Subcutaneous abdominal adipose tissue (tissue), 5 donors: ENCODE results near the gene NRXN2.

ENCODE experiments used
- H3K27ac ChIP-seq: one replicate; pipeline ENCODE4 v1.7.0; 2013; ENCODE audit warnings: low read depth, mild to moderate bottlenecking, inconsistent platforms, low read length, moderate library complexity
- H3K27me3 ChIP-seq, 5 donors: one replicate each; pipeline ENCODE4 v1.7.0; 2013; ENCODE audit warnings: low read length in 5 of 5, inconsistent platforms in 1 of 5; ENCODE audit not compliant: control insufficient read depth in 5 of 5, insufficient read depth in 4 of 5
- H3K36me3 ChIP-seq, 5 donors: one replicate each; pipeline ENCODE4 v1.7.0; 2013; ENCODE audit warnings: low read length in 5 of 5; ENCODE audit not compliant: control insufficient read depth in 5 of 5, insufficient read depth in 5 of 5
- H3K4me1 ChIP-seq, 5 donors: one replicate each; pipeline ENCODE4 v1.7.0; 2013; ENCODE audit warnings: low read length in 5 of 5, mild to moderate bottlenecking in 3 of 5, moderate library complexity in 1 of 5; ENCODE audit not compliant: control insufficient read depth in 5 of 5, insufficient read depth in 5 of 5
- H3K4me3 ChIP-seq, 5 donors: one replicate each; pipeline ENCODE4 v1.7.0; 2013; ENCODE audit warnings: low read length in 5 of 5, low read depth in 1 of 5
- H3K9ac ChIP-seq, 5 donors: one replicate each; pipeline ENCODE4 v1.7.0; 2013; ENCODE audit warnings: low read length in 5 of 5, mild to moderate bottlenecking in 4 of 5, moderate library complexity in 3 of 5
- H3K9me3 ChIP-seq, 5 donors: one replicate each; pipeline ENCODE4 v1.7.0; 2013; ENCODE audit warnings: low read length in 5 of 5; ENCODE audit not compliant: control insufficient read depth in 5 of 5
- donor health status: healthy.
- donor health status: healthy.
- donor health status: healthy.
- donor health status: healthy.
- donor health status: healthy.

NRXN2 gene

DNA sequence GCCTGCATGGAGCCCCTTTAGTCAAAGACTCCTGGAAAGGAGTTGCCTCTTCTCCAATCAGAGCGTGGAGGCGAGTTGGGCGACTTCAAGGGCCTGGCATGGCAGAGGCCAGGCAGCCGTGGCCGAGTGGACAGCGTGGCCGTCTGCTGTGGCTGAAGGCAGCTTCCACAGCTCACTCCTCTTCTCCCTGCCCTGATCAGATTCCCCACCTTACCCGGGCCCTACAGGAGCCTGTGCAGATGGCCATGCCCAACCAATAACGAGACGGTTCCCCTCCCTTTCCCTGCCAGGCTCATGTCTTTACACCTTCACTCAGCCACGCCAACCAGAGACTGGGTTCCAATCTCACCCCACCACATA is 152.0 kb downstream of the NRXN2 start:
- no peak overlapping the region for H3K27ac ChIP-seq
- H3K9ac ChIP-seq: no peak overlapping the region
- no peaks in the 10 kb centered on the region for H3K36me3 ChIP-seq
- no peak overlapping the region for H3K4me3 ChIP-seq
- no peaks in the 10 kb centered on the region for H3K9me3 ChIP-seq
- no peaks in the 10 kb centered on the region for H3K27me3 ChIP-seq
- H3K4me1 ChIP-seq: peaks cover 2 to 13% (median 13%) of the 10 kb centered on the region in 5 donors

DNA sequence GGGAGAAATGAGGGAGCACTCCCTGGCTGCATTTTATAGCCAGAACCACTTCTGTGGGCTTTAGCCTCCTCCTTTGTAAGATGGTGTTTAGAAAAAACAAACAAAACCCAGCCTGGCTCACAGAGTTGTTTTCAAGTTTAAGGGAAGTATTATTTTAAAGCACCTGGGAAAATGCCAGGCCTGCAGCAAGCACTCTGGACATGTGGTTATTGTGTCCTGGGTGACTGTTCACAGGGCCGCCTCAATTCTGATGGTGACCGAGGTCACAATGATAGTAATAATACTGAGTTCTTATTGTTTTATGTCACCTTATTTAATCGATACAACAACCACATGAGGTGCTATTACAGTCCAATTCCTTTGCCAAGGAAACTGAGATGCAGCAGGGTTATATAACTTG is 152.7 kb downstream of the NRXN2 start:
- H3K36me3 ChIP-seq: no peaks in the 10 kb centered on the region
- H3K9ac ChIP-seq: no peak overlapping the region
- no peak overlapping the region for H3K27ac ChIP-seq
- H3K27me3 ChIP-seq: no peaks in the 10 kb centered on the region
- H3K9me3 ChIP-seq: no peaks in the 10 kb centered on the region
- peaks cover 2 to 15% (median 14%) of the 10 kb centered on the region in 5 donors for H3K4me1 ChIP-seq
- no peak overlapping the region for H3K4me3 ChIP-seq

DNA sequence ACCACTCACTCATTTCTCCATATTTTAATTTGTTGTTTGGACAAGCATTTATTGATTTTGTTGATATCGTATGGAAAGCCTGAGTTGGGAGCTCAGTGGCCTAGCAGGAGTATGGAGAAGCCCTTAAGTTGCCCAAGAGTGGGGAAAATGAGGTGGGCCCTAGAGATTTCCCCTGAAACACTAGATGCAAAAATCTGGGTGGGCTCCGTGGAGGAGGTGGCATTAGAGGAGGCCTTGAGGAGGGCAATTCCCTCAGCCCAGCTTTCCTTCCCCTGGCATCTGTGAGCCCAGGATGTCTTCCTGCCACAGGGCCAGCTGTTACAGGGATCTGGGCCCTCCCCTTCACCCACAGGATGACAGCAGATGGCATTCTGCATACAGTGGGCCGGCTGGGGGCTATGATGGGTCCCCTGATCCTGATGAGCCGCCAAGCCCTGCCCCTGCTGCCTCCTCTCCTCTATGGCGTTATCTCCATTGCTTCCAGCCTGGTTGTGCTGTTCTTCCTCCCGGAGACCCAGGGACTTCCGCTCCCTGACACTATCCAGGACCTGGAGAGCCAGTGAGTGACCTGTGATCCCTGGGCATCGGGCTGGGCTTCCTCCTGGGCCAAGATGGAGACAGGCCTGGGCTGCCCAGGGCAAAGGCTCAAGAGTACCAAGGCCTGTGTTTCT is 153.6 kb downstream of the NRXN2 start:
- no peak overlapping the region for H3K4me3 ChIP-seq
- peaks cover 0 to 7% (median 0%) of the 10 kb centered on the region in 5 donors for H3K27me3 ChIP-seq
- no peaks in the 10 kb centered on the region for H3K36me3 ChIP-seq
- peaks cover 2 to 15% (median 14%) of the 10 kb centered on the region in 5 donors for H3K4me1 ChIP-seq
- no peak overlapping the region for H3K9ac ChIP-seq
- H3K9me3 ChIP-seq: no peaks in the 10 kb centered on the region
- H3K27ac ChIP-seq: no peak overlapping the region

DNA sequence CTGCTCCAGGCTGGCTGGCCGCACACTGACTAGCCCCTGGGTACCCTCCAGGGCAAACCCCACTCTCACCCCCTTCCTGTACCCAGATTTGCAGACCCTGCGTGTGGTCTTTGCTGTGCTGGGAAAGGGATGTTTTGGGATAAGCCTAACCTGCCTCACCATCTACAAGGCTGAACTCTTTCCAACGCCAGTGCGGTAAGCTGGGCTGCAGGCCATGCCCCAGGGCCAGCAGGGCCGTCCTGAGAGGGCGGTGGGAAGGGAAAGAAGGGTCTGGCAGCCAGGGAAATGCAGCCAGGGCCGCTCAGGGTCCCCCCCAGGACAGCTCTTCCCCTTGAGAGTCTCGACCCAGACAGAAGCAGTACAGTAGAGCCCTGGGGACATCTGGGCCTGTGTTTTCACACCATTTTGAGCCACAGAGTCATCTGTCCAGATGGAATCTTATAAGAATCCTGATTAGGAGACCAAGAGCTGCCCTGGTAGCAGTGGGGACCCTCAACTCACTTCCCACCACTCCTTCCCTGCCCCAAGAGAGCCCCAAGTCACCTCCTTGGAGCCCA is 154.3 kb downstream of the NRXN2 start:
- no peak overlapping the region for H3K27ac ChIP-seq
- H3K9me3 ChIP-seq: no peaks in the 10 kb centered on the region

DNA sequence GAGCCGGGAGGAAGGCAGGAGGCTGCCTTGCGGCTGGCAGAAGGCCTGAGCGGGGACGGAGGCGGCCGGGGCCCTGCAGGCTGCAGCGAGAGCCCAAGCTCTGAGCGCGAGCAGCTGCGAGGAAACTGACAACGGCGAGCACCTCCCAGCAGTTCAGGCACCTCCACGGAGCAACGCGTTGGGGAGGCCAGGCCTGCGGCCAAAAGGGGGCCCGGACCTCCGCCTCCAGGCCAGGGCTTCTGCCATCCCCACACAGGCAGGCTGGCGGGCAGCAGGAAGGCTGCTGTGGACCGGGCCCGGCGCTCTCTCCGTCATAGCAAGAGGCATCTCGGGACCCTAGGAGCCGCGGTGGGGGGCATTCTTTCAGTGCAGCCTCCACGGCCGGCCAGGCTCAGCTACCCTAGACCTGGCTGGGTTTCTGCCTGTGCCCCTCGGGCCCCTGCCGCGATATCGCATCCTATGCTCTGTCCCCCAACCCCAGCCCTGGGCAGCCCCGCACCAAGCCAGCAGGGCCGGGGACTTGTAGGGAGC is 154.9 kb downstream of the NRXN2 start:
- Histone ChIP-seq H3K4me3 (no peak overlapping the region), H3K27ac (no peak overlapping the region), H3K9ac (no peak overlapping the region), H3K4me1 (peaks cover 2 to 15% (median 14%) of the 10 kb centered on the region in 5 donors), H3K36me3 (no peaks in the 10 kb centered on the region), H3K9me3 (no peaks in the 10 kb centered on the region), H3K27me3 (peaks cover 0 to 7% (median 0%) of the 10 kb centered on the region in 5 donors)

More for the DNA sequence above, 154.3 kb downstream of the NRXN2 start:
- Histone ChIP-seq H3K4me3 (no peak overlapping the region), H3K36me3 (no peaks in the 10 kb centered on the region), H3K4me1 (peaks cover 2 to 15% (median 14%) of the 10 kb centered on the region in 5 donors), H3K9ac (no peak overlapping the region), H3K27me3 (peaks cover 0 to 7% (median 0%) of the 10 kb centered on the region in 5 donors)

DNA sequence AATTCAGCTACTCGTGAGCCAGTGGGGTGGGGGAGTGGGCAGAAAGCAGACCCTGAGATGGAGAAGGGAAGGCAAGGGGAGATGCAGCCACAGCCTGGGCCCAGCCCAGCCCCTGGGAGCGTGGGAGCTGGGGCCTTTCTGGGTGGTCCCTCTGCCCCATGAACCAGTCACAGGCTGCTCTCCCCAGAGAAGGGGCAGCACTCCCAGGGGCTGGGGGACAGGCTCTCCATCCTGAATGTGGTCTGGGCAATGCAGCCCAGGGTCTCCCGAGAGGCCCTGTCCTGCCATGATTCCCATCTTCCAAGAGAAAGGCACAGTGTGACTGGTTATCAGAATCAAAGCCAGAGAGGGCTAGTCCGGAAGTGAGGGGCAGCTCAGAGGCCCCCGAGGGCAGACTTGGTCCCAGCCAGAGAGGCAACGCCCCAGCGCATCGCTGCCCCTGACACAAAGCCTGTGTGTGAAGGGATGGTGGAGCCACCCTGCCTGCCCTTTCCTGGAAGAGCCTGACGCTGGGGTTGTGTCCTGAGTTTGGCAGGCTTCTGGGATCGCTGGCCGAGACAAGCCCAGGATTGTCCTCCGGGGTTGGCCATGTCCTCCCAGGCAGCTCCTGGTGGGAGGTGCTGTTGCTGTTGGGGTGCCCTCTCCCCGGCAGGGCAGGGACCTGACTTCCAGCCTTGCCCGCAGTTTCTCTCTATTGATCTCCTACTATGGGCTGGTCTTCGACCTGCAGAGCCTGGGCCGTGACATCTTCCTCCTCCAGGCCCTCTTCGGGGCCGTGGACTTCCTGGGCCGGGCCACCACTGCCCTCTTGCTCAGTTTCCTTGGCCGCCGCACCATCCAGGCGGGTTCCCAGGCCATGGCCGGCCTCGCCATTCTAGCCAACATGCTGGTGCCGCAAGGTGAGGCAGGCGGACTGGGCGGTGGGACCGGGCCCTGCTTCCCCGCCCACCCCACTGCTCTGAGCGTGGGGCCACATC is 155.8 kb downstream of the NRXN2 start:
- no peak overlapping the region for H3K27ac ChIP-seq
- H3K27me3 ChIP-seq: peaks cover 0 to 7% (median 0%) of the 10 kb centered on the region in 5 donors
- no peak overlapping the region for H3K4me3 ChIP-seq
- no peak overlapping the region for H3K9ac ChIP-seq
- no peaks in the 10 kb centered on the region for H3K9me3 ChIP-seq
- H3K4me1 ChIP-seq: peaks cover 2 to 15% (median 14%) of the 10 kb centered on the region in 5 donors
- no peaks in the 10 kb centered on the region for H3K36me3 ChIP-seq

DNA sequence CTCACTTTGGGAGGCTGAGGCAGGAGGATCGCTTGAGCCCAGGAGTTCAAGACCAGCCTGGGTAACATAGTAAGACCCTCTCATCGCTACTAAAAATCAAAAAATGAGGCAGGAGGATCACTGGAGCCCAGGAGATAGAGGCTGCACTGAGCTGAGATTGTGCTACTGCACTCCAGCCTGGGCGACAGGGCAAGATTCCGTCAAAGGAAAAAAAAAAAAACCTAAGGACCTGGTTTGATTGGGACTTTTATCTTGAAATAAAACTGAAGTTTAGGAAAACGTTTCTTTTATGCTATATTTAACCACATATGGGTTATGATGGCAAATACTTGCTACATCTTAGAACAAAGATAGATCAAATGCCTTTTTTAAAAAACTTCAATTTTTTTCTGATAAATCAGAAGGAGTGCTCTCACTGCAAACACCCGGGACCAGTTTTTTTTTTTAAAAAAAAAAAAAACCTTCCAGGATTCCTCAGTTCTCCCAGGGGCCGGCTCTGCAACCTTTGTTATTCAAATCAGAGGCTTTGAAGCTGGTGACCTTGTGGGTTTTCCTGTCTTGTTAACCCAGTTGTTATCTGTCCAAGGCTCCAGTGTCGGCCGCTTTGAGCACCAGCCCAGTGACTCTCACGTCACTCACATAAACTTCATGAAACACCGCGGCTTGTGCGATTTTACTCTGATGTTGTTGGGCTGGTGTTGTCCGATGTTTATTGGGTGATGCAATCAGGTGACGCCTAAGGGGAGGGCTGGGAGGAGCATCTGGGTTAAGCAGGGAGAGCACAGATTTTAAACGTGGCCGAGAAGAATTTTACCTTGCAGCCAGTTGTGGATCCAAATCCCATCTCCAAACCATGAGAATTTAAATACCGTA is 156.7 kb downstream of the NRXN2 start:
- H3K4me3 ChIP-seq: no peak overlapping the region
- H3K9me3 ChIP-seq: no peaks in the 10 kb centered on the region
- H3K9ac ChIP-seq: no peak overlapping the region
- H3K27ac ChIP-seq: no peak overlapping the region
- H3K4me1 ChIP-seq: peaks cover 2 to 15% (median 14%) of the 10 kb centered on the region in 5 donors
- peaks cover 0 to 7% (median 0%) of the 10 kb centered on the region in 5 donors for H3K27me3 ChIP-seq
- no peaks in the 10 kb centered on the region for H3K36me3 ChIP-seq

DNA sequence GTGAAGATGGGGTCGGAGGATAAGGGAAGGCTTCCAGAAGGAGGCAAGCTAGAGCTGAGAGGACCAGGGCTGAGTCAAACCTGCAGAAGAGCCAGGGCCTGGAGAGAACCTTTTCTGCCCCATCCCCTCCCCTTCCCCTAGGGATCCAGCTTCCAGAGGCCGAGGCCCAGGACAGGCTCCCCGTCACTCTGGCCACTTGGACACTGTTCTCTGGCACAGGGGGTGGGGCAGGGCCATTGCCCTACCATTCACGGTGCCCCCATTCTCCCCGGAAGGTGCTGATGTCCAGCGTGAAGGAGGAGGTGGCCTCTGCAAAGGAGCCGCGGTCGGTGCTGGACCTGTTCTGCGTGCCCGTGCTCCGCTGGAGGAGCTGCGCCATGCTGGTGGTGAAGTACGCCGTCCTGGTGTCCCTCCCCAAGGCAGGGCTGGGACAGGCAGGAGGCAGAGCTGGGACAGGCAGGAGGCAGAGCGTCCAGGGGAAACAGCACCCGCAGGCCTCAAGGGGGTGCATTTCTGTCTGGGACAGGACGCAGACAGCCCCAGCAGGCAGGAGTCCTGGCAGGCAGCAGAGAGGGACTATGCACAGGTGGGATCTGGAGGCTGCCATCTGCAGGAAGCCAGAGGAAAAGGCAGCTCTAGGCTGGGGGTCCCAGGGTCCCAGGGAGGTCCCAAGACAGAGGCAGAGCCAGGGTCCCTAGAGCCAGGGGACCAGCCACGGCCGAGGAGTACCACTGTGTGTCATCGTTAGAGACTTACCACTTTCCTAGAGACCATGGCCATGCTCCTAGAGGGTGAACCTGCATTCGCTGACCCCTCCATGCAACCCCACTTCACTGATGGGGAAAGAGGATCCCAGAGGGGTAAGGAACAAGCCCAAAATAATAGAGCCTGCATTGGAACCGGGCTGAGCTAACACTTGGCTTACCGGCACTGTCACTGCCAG is 157.8 kb downstream of the NRXN2 start:
- Histone ChIP-seq H3K27me3 (peaks cover 0 to 7% (median 4%) of the 10 kb centered on the region in 5 donors), H3K9ac (no peak overlapping the region), H3K36me3 (no peaks in the 10 kb centered on the region), H3K4me1 (peaks cover 2 to 15% (median 14%) of the 10 kb centered on the region in 5 donors), H3K9me3 (no peaks in the 10 kb centered on the region), H3K27ac (no peak overlapping the region), H3K4me3 (no peak overlapping the region)
